ENCODE results near the gene STX17. TPM values are rescaled to one million over a fixed set of nuclear protein-coding genes. Genes with fewer than 3 reads are reported as not detected.

STX17 gene
- total RNA-seq, 1 donor, result 32.2 TPM

GRCh38 chr9:99860266-99860665 lies 46.2 kb upstream of the STX17 start:
- Histone ChIP-seq H3K4me1 (ENCODE audit: insufficient read depth, low read length) (no peaks in the 10 kb centered on the region), H3K36me3 (ENCODE audit: insufficient read depth, low read length) (no peaks in the 10 kb centered on the region), H3K9me3 (ENCODE audit: low read depth, low read length) (no peaks in the 10 kb centered on the region), H4K20me1 (ENCODE audit: insufficient read depth, low read length) (no peaks in the 10 kb centered on the region), H3K4me3 (ENCODE audit: insufficient read depth, low read length) (no peak overlapping the region), H3K27me3 (ENCODE audit: insufficient read depth, low read length) (no peaks in the 10 kb centered on the region), H3K4me2 (ENCODE audit: insufficient read depth, low read length) (no peak overlapping the region), H2AFZ (ENCODE audit: low read length) (no peak overlapping the region), H3K27ac (ENCODE audit: low read depth, low read length) (no peak overlapping the region), H3K79me2 (ENCODE audit: insufficient read depth, low read length) (no peaks in the 10 kb centered on the region)
- DNase-seq (ENCODE audit: insufficient read length, low spot score, missing footprints), result no peak
- no peak for TF ChIP-seq CTCF (IDR thresholded peaks at IDR 0.05; ENCODE audit: extremely low read depth, low read depth, low read length)

GRCh38 chr9:99863955-99864354 lies 42.5 kb upstream of the STX17 start:
- Histone ChIP-seq H3K9me3 (ENCODE audit: low read depth, low read length) (no peaks in the 10 kb centered on the region), H3K4me3 (ENCODE audit: insufficient read depth, low read length) (no peak overlapping the region), H4K20me1 (ENCODE audit: insufficient read depth, low read length) (no peaks in the 10 kb centered on the region), H3K79me2 (ENCODE audit: insufficient read depth, low read length) (no peaks in the 10 kb centered on the region), H3K4me2 (ENCODE audit: insufficient read depth, low read length) (no peak overlapping the region), H3K27ac (ENCODE audit: low read depth, low read length) (no peak overlapping the region), H2AFZ (ENCODE audit: low read length) (no peak overlapping the region), H3K4me1 (ENCODE audit: insufficient read depth, low read length) (no peaks in the 10 kb centered on the region), H3K36me3 (ENCODE audit: insufficient read depth, low read length) (no peaks in the 10 kb centered on the region), H3K27me3 (ENCODE audit: insufficient read depth, low read length) (no peaks in the 10 kb centered on the region)
- no peak for TF ChIP-seq CTCF (IDR thresholded peaks at IDR 0.05; ENCODE audit: extremely low read depth, low read depth, low read length)
- DNase-seq (ENCODE audit: insufficient read length, low spot score, missing footprints), result no peak

GRCh38 chr9:99866398-99866797 lies 40.1 kb upstream of the STX17 start:
- Histone ChIP-seq H3K27ac (ENCODE audit: low read depth, low read length) (no peak overlapping the region), H3K27me3 (ENCODE audit: insufficient read depth, low read length) (no peaks in the 10 kb centered on the region), H2AFZ (ENCODE audit: low read length) (no peak overlapping the region), H3K9me3 (ENCODE audit: low read depth, low read length) (no peaks in the 10 kb centered on the region), H4K20me1 (ENCODE audit: insufficient read depth, low read length) (no peaks in the 10 kb centered on the region), H3K4me3 (ENCODE audit: insufficient read depth, low read length) (no peak overlapping the region), H3K79me2 (ENCODE audit: insufficient read depth, low read length) (no peaks in the 10 kb centered on the region), H3K4me1 (ENCODE audit: insufficient read depth, low read length) (no peaks in the 10 kb centered on the region), H3K4me2 (ENCODE audit: insufficient read depth, low read length) (no peak overlapping the region), H3K36me3 (ENCODE audit: insufficient read depth, low read length) (no peaks in the 10 kb centered on the region)
- no peak for TF ChIP-seq CTCF (IDR thresholded peaks at IDR 0.05; ENCODE audit: extremely low read depth, low read depth, low read length)
- DNase-seq (ENCODE audit: insufficient read length, low spot score, missing footprints), result no peak

- H3K27ac ChIP-seq (ENCODE audit: low read depth, low read length), result no peak overlapping the region
- DNase-seq (ENCODE audit: insufficient read length, low spot score, missing footprints), result no peak
Measured at GRCh38 chr9:99867536-99867935, 38.9 kb upstream of the STX17 start.

More at GRCh38 chr9:99867536-99867935, 38.9 kb upstream of the STX17 start:
- Histone ChIP-seq H3K27me3 (ENCODE audit: insufficient read depth, low read length) (no peaks in the 10 kb centered on the region), H3K4me3 (ENCODE audit: insufficient read depth, low read length) (no peak overlapping the region), H3K4me1 (ENCODE audit: insufficient read depth, low read length) (no peaks in the 10 kb centered on the region), H3K4me2 (ENCODE audit: insufficient read depth, low read length) (no peak overlapping the region), H3K79me2 (ENCODE audit: insufficient read depth, low read length) (no peaks in the 10 kb centered on the region), H3K9me3 (ENCODE audit: low read depth, low read length) (no peaks in the 10 kb centered on the region), H4K20me1 (ENCODE audit: insufficient read depth, low read length) (no peaks in the 10 kb centered on the region), H3K36me3 (ENCODE audit: insufficient read depth, low read length) (no peaks in the 10 kb centered on the region), H2AFZ (ENCODE audit: low read length) (no peak overlapping the region)
- no peak for TF ChIP-seq CTCF (IDR thresholded peaks at IDR 0.05; ENCODE audit: extremely low read depth, low read depth, low read length)

Data from osteoblast (primary cell).